Testis (tissue), 2 donors: ENCODE data around the gene CENATAC.

Experiments used
- CTCF ChIP-seq, 3 experiments: fragments of 450-650 bp in 2 of 3; fragments of 200-600 bp in 1 of 3; sonication (generic) in 1 of 3; IDR thresholded peaks; one replicate each; pipeline ENCODE4 v1.5.1; 2016 to 2019; ENCODE audit warnings: antibody characterized with exemption in 3 of 3, mild to moderate bottlenecking in 2 of 3, moderate library complexity in 1 of 3
- POLR2A ChIP-seq: fragments of 450-650 bp; IDR thresholded peaks from one replicate; pipeline ENCODE4 v1.6.1; 2017; ENCODE audit warnings: antibody characterized with exemption, mild to moderate bottlenecking, moderate library complexity

- no peak for TF ChIP-seq POLR2A
- TF ChIP-seq CTCF (IDR thresholded peaks at IDR 0.05) = no peak
Measured at GRCh38 chr11:119011476-119012053, 13.6 kb downstream of the CENATAC start.
